Measurements from ENCODE around the gene MOXD1. TPM values are rescaled to one million over a fixed set of nuclear protein-coding genes. Genes with fewer than 3 reads are reported as not detected.

The MOXD1 gene
- total RNA-seq, 4 donors from 2014 or later, result 1.3 to 2.7 (median 2.0) TPM

- DNase-seq (ENCODE audit: low spot score) (no peak), ATAC-seq (ENCODE audit: low FRiP score) (no peak)
- no peak for TF ChIP-seq CTCF (IDR thresholded peaks at IDR 0.05)
Observed at GRCh38 chr6:132412656-132413498, 11.6 kb upstream of the MOXD1 start.

DNA sequence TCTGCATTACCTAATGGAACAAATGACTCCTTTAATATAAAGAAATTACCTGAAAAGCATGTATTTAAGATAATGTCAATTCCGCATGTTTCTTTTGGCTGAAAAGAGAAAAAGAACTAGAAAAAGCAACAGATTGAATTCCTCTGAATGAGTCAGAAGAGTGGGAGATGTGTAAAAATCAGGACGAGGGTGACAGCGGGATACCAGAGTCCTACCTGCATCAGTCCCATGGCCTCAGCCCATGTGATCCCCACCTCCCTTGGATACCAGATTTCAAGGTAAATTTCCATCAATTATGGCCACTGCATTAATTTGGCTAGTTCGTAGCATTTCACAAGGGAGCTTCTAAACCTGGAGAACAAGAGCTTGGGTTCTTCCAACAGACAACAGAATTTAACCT, 10.0 kb upstream of the MOXD1 start:
- no peak for DNase-seq (ENCODE audit: low spot score)
- no peak for TF ChIP-seq CTCF (IDR thresholded peaks at IDR 0.05)
- ATAC-seq (ENCODE audit: low FRiP score), result no peak

DNA sequence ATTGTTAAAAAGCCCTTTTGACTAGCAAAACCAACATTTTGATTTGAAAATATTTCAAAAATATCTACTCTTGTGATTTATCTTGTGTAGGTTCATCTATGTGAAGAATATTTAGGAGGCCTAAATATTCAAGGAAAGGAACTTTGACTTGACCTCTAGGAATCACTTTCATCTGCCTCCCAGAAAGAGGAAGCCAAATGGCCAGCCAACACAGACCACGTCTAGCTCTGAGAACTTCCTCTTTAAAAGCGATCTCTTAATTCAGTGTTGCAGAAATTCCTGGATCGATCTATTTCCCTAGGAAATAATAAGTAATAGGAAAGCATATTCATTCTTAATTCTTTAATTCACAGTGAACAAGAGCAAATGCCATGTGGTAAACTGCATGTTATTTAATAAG, 9.6 kb upstream of the MOXD1 start:
- DNase-seq (ENCODE audit: low spot score) (no peak), ATAC-seq (ENCODE audit: low FRiP score) (no peak)
- TF ChIP-seq CTCF (IDR thresholded peaks at IDR 0.05), result no peak

DNA sequence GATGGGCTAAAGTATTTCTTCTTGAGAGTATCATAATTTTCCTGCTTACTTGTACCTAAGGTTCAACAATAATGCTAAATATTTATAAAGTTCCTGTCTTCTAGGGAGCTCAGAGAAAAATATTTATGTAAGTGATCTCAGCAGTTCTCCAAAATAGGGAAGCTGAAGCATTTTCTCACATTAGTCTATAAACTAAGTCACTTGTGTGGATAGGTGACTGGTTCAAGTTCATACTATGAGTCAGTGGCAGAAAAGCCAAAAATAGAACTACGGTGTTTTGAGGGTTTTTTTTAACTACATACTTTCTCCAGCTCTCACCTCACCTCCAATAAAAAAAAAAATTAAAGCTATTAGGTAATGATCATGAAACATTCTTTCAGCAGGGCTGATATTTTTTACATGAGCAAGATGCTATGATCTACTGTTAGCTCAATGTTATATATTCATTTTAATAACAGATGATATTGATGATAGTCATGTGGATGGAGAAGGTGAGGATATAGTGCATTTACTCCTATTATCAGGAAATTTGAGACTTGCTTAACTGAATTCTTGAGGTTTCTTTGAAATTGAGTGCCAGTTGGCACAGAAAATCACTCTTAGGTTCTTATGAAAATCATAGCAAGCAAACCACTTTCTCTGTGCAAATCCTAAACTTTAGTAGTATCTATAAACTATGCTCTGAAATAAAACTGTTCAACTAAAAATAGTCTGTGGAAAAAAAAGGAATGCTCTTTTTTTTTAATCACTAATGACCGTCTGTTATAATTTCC, 4.1 kb upstream of the MOXD1 start:
- ATAC-seq (ENCODE audit: low FRiP score) (no peak), DNase-seq (ENCODE audit: low spot score) (no peak)
- TF ChIP-seq CTCF (IDR thresholded peaks at IDR 0.05), result no peak

GRCh38 chr6:132404736-132405135, 3.5 kb upstream of the MOXD1 start:
- ATAC-seq (ENCODE audit: low FRiP score), result no peak
- no peak for DNase-seq (ENCODE audit: low spot score)
- no peak for TF ChIP-seq CTCF (IDR thresholded peaks at IDR 0.05)

GRCh38 chr6:132404330-132404729, 3.1 kb upstream of the MOXD1 start:
- ATAC-seq (ENCODE audit: low FRiP score) (no peak), DNase-seq (ENCODE audit: low spot score) (no peak)
- no peak for TF ChIP-seq CTCF (IDR thresholded peaks at IDR 0.05)
